Fibroblast of villous mesenchyme (primary cell): Measurements from ENCODE around the gene PDE1C. TPM values are rescaled to one million over a fixed set of nuclear protein-coding genes. Genes with fewer than 3 reads are reported as not detected.

Experiments
- DNase-seq: peaks from one replicate; pipeline ENCODE4 v3.0.0-alpha.2; 2010; ENCODE audit warnings: low read depth
- H3K4me3 ChIP-seq: 2 replicates; pipeline ENCODE4 v1.5.1; 2011; ENCODE audit warnings: low read depth, mild to moderate bottlenecking, low read length
- total RNA-seq: library from RNA; depleted of rRNA; stranded (reverse); fragments of >200 nt; gene quantifications from 2 replicates; pipeline ENCODE4 v1.2.3, GENCODE V29; 2012
- TF ChIP-seq, protein P1 (sequence below): IDR thresholded peaks from 2 replicates; pipeline ENCODE4 v1.5.1; 2012; ENCODE audit warnings: low read depth, mild to moderate bottlenecking, low read length; ENCODE audit not compliant: insufficient read depth

PDE1C gene
- total RNA-seq, 1 donor = 4.7 TPM

DNA sequence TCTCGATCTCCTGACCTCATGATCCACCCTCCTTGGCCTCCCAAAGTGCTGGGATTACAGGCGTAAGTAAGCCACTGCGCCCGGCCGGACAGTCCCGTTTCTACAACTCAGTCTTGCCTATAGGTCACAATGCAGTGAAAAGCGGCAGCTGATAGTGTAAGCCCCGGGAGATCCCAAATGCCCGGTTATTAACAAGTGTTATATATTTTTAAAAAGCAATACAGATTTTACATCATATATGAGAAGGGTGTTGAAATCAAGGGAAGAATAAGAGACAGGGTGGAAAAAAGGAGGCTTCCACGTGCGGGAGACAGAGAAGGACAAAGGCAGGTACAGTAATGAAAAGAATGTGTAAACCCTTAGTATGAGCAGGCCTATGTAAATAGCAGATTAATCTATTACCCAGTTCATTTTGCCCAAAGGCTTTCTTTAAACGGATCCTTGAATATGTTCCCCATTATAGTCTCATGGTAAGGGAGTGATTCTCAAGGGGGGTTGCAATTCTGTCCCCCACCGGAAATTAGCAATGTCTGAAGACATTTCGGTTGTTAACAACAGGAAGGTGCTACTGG lies 170.8 kb downstream of the PDE1C start:
- DNase-seq = no peak
- TF ChIP-seq, protein P1, sequence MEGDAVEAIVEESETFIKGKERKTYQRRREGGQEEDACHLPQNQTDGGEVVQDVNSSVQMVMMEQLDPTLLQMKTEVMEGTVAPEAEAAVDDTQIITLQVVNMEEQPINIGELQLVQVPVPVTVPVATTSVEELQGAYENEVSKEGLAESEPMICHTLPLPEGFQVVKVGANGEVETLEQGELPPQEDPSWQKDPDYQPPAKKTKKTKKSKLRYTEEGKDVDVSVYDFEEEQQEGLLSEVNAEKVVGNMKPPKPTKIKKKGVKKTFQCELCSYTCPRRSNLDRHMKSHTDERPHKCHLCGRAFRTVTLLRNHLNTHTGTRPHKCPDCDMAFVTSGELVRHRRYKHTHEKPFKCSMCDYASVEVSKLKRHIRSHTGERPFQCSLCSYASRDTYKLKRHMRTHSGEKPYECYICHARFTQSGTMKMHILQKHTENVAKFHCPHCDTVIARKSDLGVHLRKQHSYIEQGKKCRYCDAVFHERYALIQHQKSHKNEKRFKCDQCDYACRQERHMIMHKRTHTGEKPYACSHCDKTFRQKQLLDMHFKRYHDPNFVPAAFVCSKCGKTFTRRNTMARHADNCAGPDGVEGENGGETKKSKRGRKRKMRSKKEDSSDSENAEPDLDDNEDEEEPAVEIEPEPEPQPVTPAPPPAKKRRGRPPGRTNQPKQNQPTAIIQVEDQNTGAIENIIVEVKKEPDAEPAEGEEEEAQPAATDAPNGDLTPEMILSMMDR = no peak
- H3K4me3 ChIP-seq = no peak overlapping the region

DNA sequence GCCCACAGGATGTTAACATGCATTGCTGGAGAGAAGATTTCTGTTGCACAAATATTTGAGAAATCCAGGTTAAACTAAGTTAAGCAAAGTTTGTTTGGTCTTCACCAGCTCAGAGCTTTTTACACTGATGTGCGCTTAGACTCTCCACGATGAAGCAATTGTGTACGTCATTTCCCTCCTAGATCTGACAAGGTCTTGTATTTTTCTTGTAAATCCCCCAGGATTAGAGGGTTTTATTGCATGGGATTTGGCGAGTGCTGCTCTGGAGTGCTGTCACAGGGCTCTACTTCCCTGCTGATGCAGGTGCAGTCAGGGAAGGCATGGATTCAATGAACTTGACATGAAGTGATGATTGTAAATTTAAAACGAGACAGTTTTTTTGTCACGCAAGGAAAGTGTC lies 173.3 kb downstream of the PDE1C start:
- TF ChIP-seq, protein P1 = no peak
- no peak overlapping the region for H3K4me3 ChIP-seq
- DNase-seq = peak; percentile 83

DNA sequence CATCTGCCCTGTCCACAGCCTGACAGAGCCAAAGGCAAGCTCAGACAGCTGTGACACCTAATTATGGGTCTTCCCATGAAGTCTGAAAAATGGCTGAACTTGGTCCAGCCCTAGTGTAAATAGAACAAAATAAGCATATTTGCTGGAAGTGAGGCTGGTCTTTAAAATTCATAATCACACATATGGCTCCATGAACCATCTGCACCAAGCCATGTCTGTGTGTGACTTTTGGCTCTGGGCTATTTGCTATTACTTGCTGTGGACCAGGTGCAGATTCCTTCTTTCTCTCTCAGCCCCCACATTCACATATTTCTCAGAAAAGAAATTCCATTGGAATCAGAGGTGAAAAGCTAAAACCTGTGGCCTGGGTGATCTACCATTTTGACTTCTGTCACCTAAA lies 175.9 kb downstream of the PDE1C start:
- no peak overlapping the region for H3K4me3 ChIP-seq
- DNase-seq = no peak
- TF ChIP-seq, protein P1 = no peak

DNA sequence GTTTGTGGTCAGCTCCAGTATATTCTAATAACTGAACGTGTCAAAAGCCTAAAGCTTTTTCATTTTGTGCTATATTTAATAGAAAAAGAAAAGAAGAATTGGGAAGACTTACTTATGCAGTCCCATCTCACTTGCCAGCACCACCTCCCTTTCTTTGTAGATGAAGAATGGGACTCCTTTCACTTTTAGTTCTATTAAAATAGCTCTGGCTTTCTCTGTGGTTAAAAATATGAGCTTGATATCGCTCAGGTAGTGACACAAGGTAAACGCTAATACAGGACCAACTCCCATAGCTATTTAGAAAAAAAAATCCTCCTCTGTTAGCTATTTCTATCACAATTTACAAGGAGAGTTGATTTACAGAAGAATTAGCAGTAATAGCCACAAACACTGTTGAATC lies 176.8 kb downstream of the PDE1C start:
- DNase-seq = no peak
- TF ChIP-seq, protein P1 = no peak
- H3K4me3 ChIP-seq = no peak overlapping the region

DNA sequence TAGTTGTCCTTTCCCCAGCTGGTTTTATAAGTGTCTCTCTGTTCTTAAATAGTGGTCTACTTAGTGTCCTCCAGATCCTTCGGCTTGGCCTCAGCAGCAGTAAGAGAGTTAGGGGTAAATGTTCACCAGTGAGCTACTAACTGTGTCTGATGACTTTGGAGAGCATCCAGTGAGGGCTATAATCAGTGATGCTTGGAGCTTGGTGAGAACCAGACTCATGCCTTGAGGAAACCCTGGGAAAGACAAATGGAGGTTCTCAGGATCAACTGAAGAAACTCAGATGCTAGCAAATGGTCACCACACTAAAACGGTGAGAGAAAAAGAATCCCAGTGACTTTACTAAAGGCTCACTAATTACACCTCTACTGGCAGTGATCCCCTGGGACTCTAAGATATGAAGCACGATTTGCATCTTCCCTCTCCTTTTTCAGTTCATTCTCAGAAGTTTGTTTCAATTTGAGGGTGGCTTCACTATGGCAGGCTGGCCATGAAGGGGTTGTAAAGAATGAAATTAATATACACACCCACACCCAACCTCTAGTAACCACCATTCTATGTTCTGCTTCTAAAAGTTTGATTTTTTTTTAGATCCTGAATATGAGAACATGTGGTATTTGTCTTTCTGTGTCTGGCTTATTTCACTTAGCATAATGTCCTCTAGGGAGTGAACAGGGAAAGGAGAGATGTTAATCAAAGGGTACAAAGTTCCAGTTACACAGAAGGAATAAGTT lies 177.9 kb downstream of the PDE1C start:
- no peak overlapping the region for H3K4me3 ChIP-seq
- TF ChIP-seq, protein P1 = no peak
- DNase-seq = no peak

DNA sequence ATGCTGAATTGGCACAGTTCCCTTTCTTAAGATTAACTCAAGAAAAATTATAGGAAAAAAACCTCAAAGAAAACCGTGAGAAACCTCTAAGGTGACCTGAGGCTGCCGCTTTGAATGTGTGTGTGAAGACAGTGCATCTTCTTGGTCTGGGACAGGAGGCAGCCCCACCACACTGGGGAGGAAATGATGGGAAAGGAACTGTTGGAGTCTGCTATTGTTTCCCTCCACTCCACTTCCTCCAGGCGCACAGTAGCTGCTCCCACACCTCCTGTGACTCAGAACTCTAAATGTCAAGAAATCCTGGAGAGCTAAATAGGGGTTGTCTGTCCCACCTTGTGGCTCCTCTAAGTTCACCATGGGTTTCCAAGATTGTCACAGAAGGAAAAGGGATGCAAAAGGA lies 179.4 kb downstream of the PDE1C start:
- TF ChIP-seq, protein P1 = no peak
- DNase-seq = no peak
- no peak overlapping the region for H3K4me3 ChIP-seq
